Astrocyte (in vitro differentiated cells and primary cell): ENCODE measurements around the gene VEZT.

Experiments
- EZH2 ChIP-seq: IDR thresholded peaks from 2 replicates; pipeline ENCODE4 v1.6.1; 2012; ENCODE audit warnings: mild to moderate bottlenecking, low read length, inconsistent platforms; ENCODE audit not compliant: insufficient read depth
- TF ChIP-seq, protein P1 (sequence below): IDR thresholded peaks from 2 replicates; pipeline ENCODE4 v1.5.1; 2011; ENCODE audit warnings: low read depth, mild to moderate bottlenecking, inconsistent platforms, low read length, moderate library complexity; ENCODE audit not compliant: insufficient read depth

DNA sequence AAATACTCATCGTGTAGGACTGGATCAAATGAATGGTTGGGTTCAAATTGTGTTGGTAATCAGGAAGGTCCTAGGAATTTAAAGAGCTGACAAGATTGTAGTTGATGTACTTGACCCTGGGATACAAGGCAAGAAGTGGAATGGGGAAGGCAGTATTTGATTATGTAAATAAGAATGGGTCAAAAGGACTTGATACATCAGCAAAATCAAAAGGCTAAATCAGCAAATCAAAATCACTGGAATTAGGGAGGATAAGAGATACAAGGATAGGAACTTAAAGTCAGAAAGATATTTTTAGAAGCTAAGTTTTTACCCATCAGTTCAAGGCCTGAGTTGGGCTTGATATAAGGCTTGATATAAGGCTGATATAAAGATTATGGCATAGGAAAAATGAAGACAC is 65.8 kb downstream of the VEZT start:
- TF ChIP-seq, protein P1, sequence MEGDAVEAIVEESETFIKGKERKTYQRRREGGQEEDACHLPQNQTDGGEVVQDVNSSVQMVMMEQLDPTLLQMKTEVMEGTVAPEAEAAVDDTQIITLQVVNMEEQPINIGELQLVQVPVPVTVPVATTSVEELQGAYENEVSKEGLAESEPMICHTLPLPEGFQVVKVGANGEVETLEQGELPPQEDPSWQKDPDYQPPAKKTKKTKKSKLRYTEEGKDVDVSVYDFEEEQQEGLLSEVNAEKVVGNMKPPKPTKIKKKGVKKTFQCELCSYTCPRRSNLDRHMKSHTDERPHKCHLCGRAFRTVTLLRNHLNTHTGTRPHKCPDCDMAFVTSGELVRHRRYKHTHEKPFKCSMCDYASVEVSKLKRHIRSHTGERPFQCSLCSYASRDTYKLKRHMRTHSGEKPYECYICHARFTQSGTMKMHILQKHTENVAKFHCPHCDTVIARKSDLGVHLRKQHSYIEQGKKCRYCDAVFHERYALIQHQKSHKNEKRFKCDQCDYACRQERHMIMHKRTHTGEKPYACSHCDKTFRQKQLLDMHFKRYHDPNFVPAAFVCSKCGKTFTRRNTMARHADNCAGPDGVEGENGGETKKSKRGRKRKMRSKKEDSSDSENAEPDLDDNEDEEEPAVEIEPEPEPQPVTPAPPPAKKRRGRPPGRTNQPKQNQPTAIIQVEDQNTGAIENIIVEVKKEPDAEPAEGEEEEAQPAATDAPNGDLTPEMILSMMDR = no peak
- no peak for TF ChIP-seq EZH2
